SH-SY5Y (cell line): ENCODE measurements around the gene NPAS2.

Experiments used
- GATA2 ChIP-seq: IDR thresholded peaks from 2 replicates; pipeline ENCODE4 v1.6.1; 2011; ENCODE audit warnings: mild to moderate bottlenecking, low read depth, low read length
- GATA3 ChIP-seq: IDR thresholded peaks from 2 replicates; pipeline ENCODE4 v1.6.1; 2011; ENCODE audit warnings: low read depth, mild to moderate bottlenecking, low read length, moderate library complexity

- no peak for TF ChIP-seq GATA2
- TF ChIP-seq GATA3 = no peak
Observed at GRCh38 chr2:101006065-101006715, 186.3 kb downstream of the NPAS2 start.
